Trophoblast cell (in vitro differentiated cells and primary cell): Measurements from ENCODE around the gene TNFRSF6B.

Experiments
- DNase-seq, 2 donors: peaks; one replicate each; pipeline ENCODE4 v3.0.0-alpha.2; 2016
- H2AFZ ChIP-seq: 2 replicates; pipeline ENCODE4 v1.6.1; 2013; ENCODE audit warnings: low read length, moderate library complexity, mild to moderate bottlenecking; ENCODE audit not compliant: insufficient read depth, poor library complexity
- H2AK5ac ChIP-seq: 2 replicates; pipeline ENCODE4 v1.6.1; 2013; ENCODE audit warnings: mild to moderate bottlenecking, low read length
- H2BK120ac ChIP-seq: 2 replicates; pipeline ENCODE4 v1.6.1; 2013; ENCODE audit warnings: low read length, mild to moderate bottlenecking, moderate library complexity; ENCODE audit not compliant: insufficient read depth, poor library complexity
- H2BK12ac ChIP-seq: 2 replicates; pipeline ENCODE4 v1.6.1; 2013; ENCODE audit warnings: mild to moderate bottlenecking, low read length, moderate library complexity
- H2BK5ac ChIP-seq: 2 replicates; pipeline ENCODE4 v1.6.1; 2013; ENCODE audit warnings: low read length, low read depth, moderate library complexity, mild to moderate bottlenecking; ENCODE audit not compliant: poor library complexity
- H3K14ac ChIP-seq: 2 replicates; pipeline ENCODE4 v1.6.1; 2013; ENCODE audit warnings: mild to moderate bottlenecking, low read length
- H3K18ac ChIP-seq: 2 replicates; pipeline ENCODE4 v1.6.1; 2013; ENCODE audit warnings: mild to moderate bottlenecking, low read length
- H3K23ac ChIP-seq: 2 replicates; pipeline ENCODE4 v1.6.1; 2013; ENCODE audit warnings: low read length
- H3K27ac ChIP-seq: 2 replicates; pipeline ENCODE4 v1.5.1; 2013; ENCODE audit warnings: low read depth, mild to moderate bottlenecking, inconsistent platforms, low read length, moderate library complexity
- H3K27me3 ChIP-seq: 2 replicates; pipeline ENCODE4 v1.6.1; 2013; ENCODE audit warnings: inconsistent platforms, mild to moderate bottlenecking, low read length, moderate library complexity; ENCODE audit not compliant: insufficient read depth
- H3K36me3 ChIP-seq, 2 experiments: 1 replicate in 1 of 2; 2 replicates in 1 of 2; pipeline ENCODE4 v1.6.1; 2013; ENCODE audit warnings: low read length in 2 of 2, mild to moderate bottlenecking in 2 of 2, moderate library complexity in 1 of 2; ENCODE audit not compliant: insufficient read depth in 2 of 2, control insufficient read depth in 1 of 2
- H3K4ac ChIP-seq: 2 replicates; pipeline ENCODE4 v1.6.1; 2013; ENCODE audit warnings: low read depth, mild to moderate bottlenecking, low read length, moderate library complexity
- H3K4me1 ChIP-seq, 2 experiments: 1 replicate in 1 of 2; 2 replicates in 1 of 2; pipeline ENCODE4 v1.6.1; 2013; ENCODE audit warnings: low read length in 2 of 2, mild to moderate bottlenecking in 2 of 2, moderate library complexity in 1 of 2; ENCODE audit not compliant: insufficient read depth in 2 of 2, control insufficient read depth in 1 of 2
- H3K4me2 ChIP-seq: 2 replicates; pipeline ENCODE4 v1.6.1; 2013; ENCODE audit warnings: inconsistent platforms, mild to moderate bottlenecking, low read length, moderate library complexity
- H3K4me3 ChIP-seq: 2 replicates; pipeline ENCODE4 v1.5.1; 2013; ENCODE audit warnings: mild to moderate bottlenecking, low read depth, low read length, inconsistent platforms
- H3K79me1 ChIP-seq: one replicate; pipeline ENCODE4 v1.6.1; 2013; ENCODE audit warnings: low read length
- H3K79me2 ChIP-seq: 2 replicates; pipeline ENCODE4 v1.6.1; 2013; ENCODE audit warnings: low read length, mild to moderate bottlenecking; ENCODE audit not compliant: control insufficient read depth, insufficient read depth, poor library complexity
- H3K9ac ChIP-seq: 2 replicates; pipeline ENCODE4 v1.6.1; 2013; ENCODE audit warnings: mild to moderate bottlenecking, low read length
- H3K9me3 ChIP-seq: 2 replicates; pipeline ENCODE4 v1.6.1; 2013; ENCODE audit warnings: low read depth, mild to moderate bottlenecking, control low read depth, inconsistent platforms, low read length; ENCODE audit not compliant: insufficient read depth
- H4K12ac ChIP-seq: 2 replicates; pipeline ENCODE4 v1.6.1; 2013; ENCODE audit warnings: low read depth, mild to moderate bottlenecking, low read length, moderate library complexity
- H4K8ac ChIP-seq: 2 replicates; pipeline ENCODE4 v1.6.1; 2013; ENCODE audit warnings: low read depth, mild to moderate bottlenecking, low read length, moderate library complexity
- H4K91ac ChIP-seq: one replicate; pipeline ENCODE4 v1.6.1; 2013; ENCODE audit warnings: low read depth, mild to moderate bottlenecking, low read length, moderate library complexity
- WGBS: extraction: QIAGEN DNeasy Blood & Tissue Kit; methylation state at CpG from one replicate; pipeline ENCODE4 v1.1.7; 2013; ENCODE audit warnings: missing lambda C conversion rate; ENCODE audit not compliant: insufficient read length, insufficient coverage; ENCODE audit errors: extremely low coverage; 5-methylcytosine and 5-hydroxymethylcytosine counted together

The TNFRSF6B gene

DNA sequence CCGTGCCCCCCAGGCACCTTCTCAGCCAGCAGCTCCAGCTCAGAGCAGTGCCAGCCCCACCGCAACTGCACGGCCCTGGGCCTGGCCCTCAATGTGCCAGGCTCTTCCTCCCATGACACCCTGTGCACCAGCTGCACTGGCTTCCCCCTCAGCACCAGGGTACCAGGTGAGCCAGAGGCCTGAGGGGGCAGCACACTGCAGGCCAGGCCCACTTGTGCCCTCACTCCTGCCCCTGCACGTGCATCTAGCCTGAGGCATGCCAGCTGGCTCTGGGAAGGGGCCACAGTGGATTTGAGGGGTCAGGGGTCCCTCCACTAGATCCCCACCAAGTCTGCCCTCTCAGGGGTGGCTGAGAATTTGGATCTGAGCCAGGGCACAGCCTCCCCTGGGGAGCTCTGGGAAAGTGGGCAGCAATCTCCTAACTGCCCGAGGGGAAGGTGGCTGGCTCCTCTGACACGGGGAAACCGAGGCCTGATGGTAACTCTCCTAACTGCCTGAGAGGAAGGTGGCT is 960 bp downstream of the TNFRSF6B start:
- H3K14ac ChIP-seq = no peak overlapping the region

DNA sequence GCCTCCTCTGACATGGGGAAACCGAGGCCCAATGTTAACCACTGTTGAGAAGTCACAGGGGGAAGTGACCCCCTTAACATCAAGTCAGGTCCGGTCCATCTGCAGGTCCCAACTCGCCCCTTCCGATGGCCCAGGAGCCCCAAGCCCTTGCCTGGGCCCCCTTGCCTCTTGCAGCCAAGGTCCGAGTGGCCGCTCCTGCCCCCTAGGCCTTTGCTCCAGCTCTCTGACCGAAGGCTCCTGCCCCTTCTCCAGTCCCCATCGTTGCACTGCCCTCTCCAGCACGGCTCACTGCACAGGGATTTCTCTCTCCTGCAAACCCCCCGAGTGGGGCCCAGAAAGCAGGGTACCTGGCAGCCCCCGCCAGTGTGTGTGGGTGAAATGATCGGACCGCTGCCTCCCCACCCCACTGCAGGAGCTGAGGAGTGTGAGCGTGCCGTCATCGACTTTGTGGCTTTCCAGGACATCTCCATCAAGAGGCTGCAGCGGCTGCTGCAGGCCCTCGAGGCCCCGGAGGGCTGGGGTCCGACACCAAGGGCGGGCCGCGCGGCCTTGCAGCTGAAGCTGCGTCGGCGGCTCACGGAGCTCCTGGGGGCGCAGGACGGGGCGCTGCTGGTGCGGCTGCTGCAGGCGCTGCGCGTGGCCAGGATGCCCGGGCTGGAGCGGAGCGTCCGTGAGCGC is 1.6 kb downstream of the TNFRSF6B start:
- Histone ChIP-seq H3K79me1 (no peaks in the 10 kb centered on the region), H3K14ac (no peak overlapping the region), H2AK5ac (no peak overlapping the region), H4K8ac (no peak overlapping the region), H4K12ac (peak overlapping the region; percentile 16), H3K18ac (no peak overlapping the region), H2AFZ (no peak overlapping the region), H3K4ac (no peak overlapping the region), H3K4me1 (peaks cover 6 to 11% of the 10 kb centered on the region in 2 experiments), H2BK12ac (no peak overlapping the region), H2BK120ac (no peak overlapping the region), H3K27ac (no peak overlapping the region), H2BK5ac (no peak overlapping the region), H3K4me3 (no peak overlapping the region), H3K9me3 (peaks cover 4% of the 10 kb centered on the region), H3K4me2 (no peak overlapping the region), H3K9ac (no peak overlapping the region), H3K36me3 (peaks cover 2 to 6% of the 10 kb centered on the region in 2 experiments), H4K91ac (no peak overlapping the region), H3K27me3 (no peaks in the 10 kb centered on the region), H3K23ac (no peak overlapping the region), H3K79me2 (no peaks in the 10 kb centered on the region)
- WGBS = no CpG with 5 or more reads among the region's 40 CpGs
- DNase-seq = no peak

More for the DNA sequence above, 960 bp downstream of the TNFRSF6B start:
- Histone ChIP-seq H2BK5ac (no peak overlapping the region), H3K4me2 (no peak overlapping the region), H3K4me3 (no peak overlapping the region), H3K27me3 (no peaks in the 10 kb centered on the region), H2BK120ac (no peak overlapping the region), H3K27ac (no peak overlapping the region), H4K12ac (no peak overlapping the region), H4K91ac (no peak overlapping the region), H2AK5ac (no peak overlapping the region), H3K23ac (no peak overlapping the region), H3K18ac (no peak overlapping the region), H2BK12ac (no peak overlapping the region), H3K9me3 (peaks cover 3% of the 10 kb centered on the region), H3K9ac (no peak overlapping the region), H3K36me3 (peaks cover 2 to 6% of the 10 kb centered on the region in 2 experiments), H3K79me1 (no peaks in the 10 kb centered on the region), H2AFZ (no peak overlapping the region), H3K4ac (no peak overlapping the region), H3K4me1 (peaks cover 6 to 11% of the 10 kb centered on the region in 2 experiments), H3K79me2 (no peaks in the 10 kb centered on the region), H4K8ac (no peak overlapping the region)
- WGBS = no CpG with 5 or more reads among the region's 7 CpGs
- DNase-seq = no peak

DNA sequence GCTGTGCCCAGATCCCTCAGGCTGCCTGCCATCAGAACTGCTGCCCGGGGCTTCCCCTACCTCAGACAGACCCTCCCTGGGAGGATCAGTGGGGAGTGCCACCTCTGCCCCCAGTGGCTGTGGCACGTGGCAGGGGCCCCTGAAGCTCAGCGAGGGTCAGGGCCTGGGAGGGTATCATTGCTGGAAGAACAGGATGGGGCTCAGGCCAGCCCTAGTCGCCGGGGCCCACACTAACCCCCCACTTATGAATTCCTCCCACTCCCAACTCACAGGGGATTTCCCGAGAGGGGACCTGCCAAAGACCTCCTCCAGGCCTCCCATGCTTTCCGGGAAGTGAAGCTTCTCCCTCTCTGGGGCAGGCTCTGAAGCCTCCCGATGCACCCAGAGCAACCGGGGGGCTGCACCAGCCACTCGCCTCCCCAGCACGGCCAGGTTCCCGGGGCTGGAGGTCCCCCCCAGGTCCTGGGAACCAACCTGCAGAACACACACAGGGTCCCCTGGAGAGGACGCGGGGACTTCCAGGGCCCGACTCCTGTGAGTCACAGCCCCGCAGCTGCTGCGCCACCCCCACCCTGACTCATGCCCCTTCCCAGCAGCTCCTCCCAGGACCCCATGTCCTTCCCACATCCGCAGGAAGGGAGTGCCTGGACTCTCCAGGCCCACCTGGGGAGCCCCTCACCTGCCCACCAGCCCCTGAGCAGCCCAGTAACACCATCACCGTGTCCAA is 2.5 kb downstream of the TNFRSF6B start:
- H2BK120ac ChIP-seq = no peak overlapping the region
- no peak overlapping the region for H2BK5ac ChIP-seq
- H3K9me3 ChIP-seq = peaks cover 3% of the 10 kb centered on the region
- H3K4ac ChIP-seq = no peak overlapping the region
- H4K12ac ChIP-seq = no peak overlapping the region
- H2AK5ac ChIP-seq = no peak overlapping the region
- no CpG with 5 or more reads among the region's 19 CpGs for WGBS
- no peak overlapping the region for H3K9ac ChIP-seq
- H4K8ac ChIP-seq = no peak overlapping the region
- H3K4me3 ChIP-seq = peak overlapping the region; percentile 6
- no peaks in the 10 kb centered on the region for H3K79me1 ChIP-seq
- peak; percentile 57 to 67 for DNase-seq
- peaks cover 6 to 11% of the 10 kb centered on the region in 2 experiments for H3K4me1 ChIP-seq
- peaks cover 7 to 9% of the 10 kb centered on the region in 2 experiments for H3K36me3 ChIP-seq
- no peak overlapping the region for H3K14ac ChIP-seq
- H3K4me2 ChIP-seq = no peak overlapping the region
- H3K79me2 ChIP-seq = no peaks in the 10 kb centered on the region
- H2AFZ ChIP-seq = no peak overlapping the region
- H3K18ac ChIP-seq = no peak overlapping the region
- H3K27me3 ChIP-seq = no peaks in the 10 kb centered on the region
- H2BK12ac ChIP-seq = no peak overlapping the region
- H4K91ac ChIP-seq = no peak overlapping the region
- no peak overlapping the region for H3K23ac ChIP-seq
- no peak overlapping the region for H3K27ac ChIP-seq

DNA sequence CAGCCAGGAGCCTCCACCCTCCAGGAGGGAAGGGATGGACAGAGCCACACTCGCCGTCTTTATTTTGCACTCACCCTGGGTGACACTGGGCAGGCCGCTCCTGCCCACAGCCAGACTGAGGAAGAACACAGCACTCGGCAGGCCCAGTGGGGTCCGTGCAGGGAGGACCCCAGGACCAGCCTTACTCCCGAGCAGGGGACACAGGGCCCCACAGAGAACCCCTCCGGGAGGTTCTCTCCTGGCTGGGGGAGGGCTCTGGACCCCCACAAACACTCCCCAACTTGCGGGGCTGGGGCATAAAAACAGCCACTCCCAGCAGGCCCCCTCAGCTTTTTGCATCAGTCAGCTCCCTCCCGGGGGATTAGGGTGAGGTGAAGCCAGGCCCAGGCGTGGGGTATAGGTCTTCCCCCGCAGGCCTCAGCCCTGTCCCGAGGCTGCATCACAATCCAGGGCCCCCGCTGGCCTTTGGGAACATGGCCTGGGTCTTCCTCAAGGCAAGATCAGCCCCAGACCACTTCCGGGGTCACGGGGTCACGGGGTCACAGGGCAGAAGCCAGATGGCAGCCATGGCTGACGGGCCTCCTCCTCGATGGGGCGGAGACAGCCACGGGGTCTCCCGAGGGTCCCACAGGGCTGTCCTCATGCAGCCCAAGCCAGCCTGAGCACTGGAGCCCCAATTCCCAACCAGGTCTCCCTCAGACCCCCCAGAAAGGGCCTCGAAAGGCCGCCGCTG is 3.2 kb downstream of the TNFRSF6B start:
- H4K12ac ChIP-seq = no peak overlapping the region
- H3K18ac ChIP-seq = no peak overlapping the region
- no peak overlapping the region for H3K23ac ChIP-seq
- no peak overlapping the region for H2BK120ac ChIP-seq
- peaks cover 6 to 11% of the 10 kb centered on the region in 2 experiments for H3K4me1 ChIP-seq
- H2AFZ ChIP-seq = no peak overlapping the region
- no peak overlapping the region for H3K27ac ChIP-seq
- H3K9me3 ChIP-seq = peaks cover 3% of the 10 kb centered on the region
- no peak overlapping the region for H2BK5ac ChIP-seq
- no CpG with 5 or more reads among the region's 24 CpGs for WGBS
- DNase-seq = no peak
- H4K8ac ChIP-seq = peak overlapping the region; percentile 17
- peaks cover 15 to 16% of the 10 kb centered on the region in 2 experiments for H3K36me3 ChIP-seq
- H3K4ac ChIP-seq = no peak overlapping the region
- H3K27me3 ChIP-seq = no peaks in the 10 kb centered on the region
- H2BK12ac ChIP-seq = no peak overlapping the region
- no peak overlapping the region for H2AK5ac ChIP-seq
- no peak overlapping the region for H3K4me2 ChIP-seq
- no peaks in the 10 kb centered on the region for H3K79me1 ChIP-seq
- no peak overlapping the region for H3K14ac ChIP-seq
- no peak overlapping the region for H3K9ac ChIP-seq
- H3K4me3 ChIP-seq = peak overlapping the region; percentile 6
- no peaks in the 10 kb centered on the region for H3K79me2 ChIP-seq
- H4K91ac ChIP-seq = no peak overlapping the region
